Measurements from ENCODE around the gene NUDT14.

Gene NUDT14

GRCh38 chr14:105123981-105124765 lies 56.9 kb downstream of the NUDT14 start:
- no peak for DNase-seq

GRCh38 chr14:105123064-105123665 lies 57.9 kb downstream of the NUDT14 start:
- DNase-seq, result no peak

All from NCI-H2081 (cell line).